ENCODE data around the gene PXDN. TPM values are rescaled to one million over a fixed set of nuclear protein-coding genes. Genes with fewer than 3 reads are reported as not detected.

Gene PXDN
- total RNA-seq, 4 donors from 2014 or later = 9.0 to 46.2 (median 18.5) TPM

GRCh38 chr2:1599301-1600085, 144.8 kb downstream of the PXDN start:
- no peak for DNase-seq
- intact Hi-C loops (cut with DNase I; ENCODE audit: low total_unique reads) = no loop called here
- no peaks in the 10 kb centered on the region for H3K4me1 ChIP-seq
- WGBS, 2 donors (ENCODE audit: low coverage in 1 of 2) = 77 to 85% methylated on average over 7 to 17 of the region's 17 CpGs
- no peaks in the 10 kb centered on the region for H3K9me3 ChIP-seq
- H3K4me3 ChIP-seq = no peak overlapping the region
- H3K27me3 ChIP-seq = no peaks in the 10 kb centered on the region
- H3K36me3 ChIP-seq = no peaks in the 10 kb centered on the region
- TF ChIP-seq, protein P1, sequence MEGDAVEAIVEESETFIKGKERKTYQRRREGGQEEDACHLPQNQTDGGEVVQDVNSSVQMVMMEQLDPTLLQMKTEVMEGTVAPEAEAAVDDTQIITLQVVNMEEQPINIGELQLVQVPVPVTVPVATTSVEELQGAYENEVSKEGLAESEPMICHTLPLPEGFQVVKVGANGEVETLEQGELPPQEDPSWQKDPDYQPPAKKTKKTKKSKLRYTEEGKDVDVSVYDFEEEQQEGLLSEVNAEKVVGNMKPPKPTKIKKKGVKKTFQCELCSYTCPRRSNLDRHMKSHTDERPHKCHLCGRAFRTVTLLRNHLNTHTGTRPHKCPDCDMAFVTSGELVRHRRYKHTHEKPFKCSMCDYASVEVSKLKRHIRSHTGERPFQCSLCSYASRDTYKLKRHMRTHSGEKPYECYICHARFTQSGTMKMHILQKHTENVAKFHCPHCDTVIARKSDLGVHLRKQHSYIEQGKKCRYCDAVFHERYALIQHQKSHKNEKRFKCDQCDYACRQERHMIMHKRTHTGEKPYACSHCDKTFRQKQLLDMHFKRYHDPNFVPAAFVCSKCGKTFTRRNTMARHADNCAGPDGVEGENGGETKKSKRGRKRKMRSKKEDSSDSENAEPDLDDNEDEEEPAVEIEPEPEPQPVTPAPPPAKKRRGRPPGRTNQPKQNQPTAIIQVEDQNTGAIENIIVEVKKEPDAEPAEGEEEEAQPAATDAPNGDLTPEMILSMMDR (IDR thresholded peaks at IDR 0.05) = no peak
- TF ChIP-seq EP300 (IDR thresholded peaks at IDR 0.05; ENCODE audit: low read depth) = no peak
- no peak for TF ChIP-seq POLR2A (IDR thresholded peaks at IDR 0.05)
- TF ChIP-seq POLR2AphosphoS5 (IDR thresholded peaks at IDR 0.05) = no peak
- in situ Hi-C loops (cut with MboI; ENCODE audit: low pct_ligation_motif_present in 1 of 4, low pct_unique_long_range_greater_than_20kb in 1 of 4, low sequenced_read_pairs in 3 of 4) = loop anchor here (10.0 to 25.0 kb wide), 3 partner anchors 138 to 163 kb away; partner anchors contain the start of gene PXDN (in 3 of the 4)
- H3K27ac ChIP-seq = peak overlapping the region in 2 of 4 donors; percentile 8 to 24

DNA sequence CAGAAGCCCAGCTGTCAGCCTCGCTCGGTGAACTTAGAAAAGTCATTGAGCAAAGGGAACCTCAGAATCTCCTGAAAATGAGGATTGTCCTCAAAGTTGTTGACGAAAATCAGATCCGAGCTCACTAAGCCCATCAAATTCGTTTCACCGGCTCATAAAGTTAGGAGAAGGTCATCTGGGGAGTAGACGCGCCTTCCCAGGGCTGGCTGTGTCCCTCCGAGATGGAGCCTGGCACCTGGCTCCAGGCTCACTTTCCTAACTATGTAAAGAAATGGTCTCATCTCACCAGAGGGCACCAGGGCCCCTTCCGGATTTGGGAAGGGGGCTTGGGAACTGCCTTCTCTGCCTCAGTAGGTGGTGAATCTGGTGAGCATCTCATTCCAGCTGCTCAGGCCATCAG, 145.5 kb downstream of the PXDN start:
- Histone ChIP-seq H3K4me3 (no peak overlapping the region), H3K27me3 (no peaks in the 10 kb centered on the region), H3K4me1 (peaks cover 0 to under 1% (median under 1%) of the 10 kb centered on the region in 4 donors), H3K36me3 (no peaks in the 10 kb centered on the region), H3K9me3 (no peaks in the 10 kb centered on the region), H3K27ac (no peak overlapping the region)
- no peak for DNase-seq
- intact Hi-C loops (cut with DNase I; ENCODE audit: low total_unique reads) (no loop called here), in situ Hi-C loops (cut with MboI; ENCODE audit: low pct_ligation_motif_present in 1 of 4, low pct_unique_long_range_greater_than_20kb in 1 of 4, low sequenced_read_pairs in 3 of 4) (loop anchor here (10.0 to 25.0 kb wide), 3 partner anchors 139 to 164 kb away; partner anchors contain the start of gene PXDN (in 3 of the 4))
- 90% methylated on average over 10 of the region's 10 CpGs; no CpG with 5 or more reads in 1 of the 2 donors for WGBS, 2 donors (ENCODE audit: low coverage in 1 of 2)
- no peak for TF ChIP-seq POLR2AphosphoS5 (IDR thresholded peaks at IDR 0.05)
- TF ChIP-seq, protein P1 (IDR thresholded peaks at IDR 0.05) = no peak
- TF ChIP-seq POLR2A (IDR thresholded peaks at IDR 0.05) = no peak
- TF ChIP-seq EP300 (IDR thresholded peaks at IDR 0.05; ENCODE audit: low read depth) = no peak

- H3K4me1 ChIP-seq = peaks cover 0 to 7% (median 3%) of the 10 kb centered on the region in 4 donors
- no peak overlapping the region for H3K27ac ChIP-seq
- H3K27me3 ChIP-seq = no peaks in the 10 kb centered on the region
- in situ Hi-C loops (cut with MboI; ENCODE audit: low pct_ligation_motif_present in 1 of 4, low pct_unique_long_range_greater_than_20kb in 1 of 4, low sequenced_read_pairs in 3 of 4) = loop anchor here (10.0 to 25.0 kb wide), 3 partner anchors 139 to 164 kb away; partner anchors contain the start of gene PXDN (in 3 of the 4)
- no peaks in the 10 kb centered on the region for H3K36me3 ChIP-seq
- H3K9me3 ChIP-seq = no peaks in the 10 kb centered on the region
- H3K4me3 ChIP-seq = no peak overlapping the region
- WGBS, 2 donors (ENCODE audit: low coverage in 1 of 2) = 84 to 87% methylated on average over 5 to 20 of the region's 20 CpGs
- intact Hi-C loops (cut with DNase I; ENCODE audit: low total_unique reads) = no loop called here
- DNase-seq = no peak
- TF ChIP-seq POLR2A (IDR thresholded peaks at IDR 0.05) = no peak
- no peak for TF ChIP-seq EP300 (IDR thresholded peaks at IDR 0.05; ENCODE audit: low read depth)
- TF ChIP-seq, protein P1 (IDR thresholded peaks at IDR 0.05) = no peak
- no peak for TF ChIP-seq POLR2AphosphoS5 (IDR thresholded peaks at IDR 0.05)
Observed at GRCh38 chr2:1598041-1598710, 146.1 kb downstream of the PXDN start.

DNA sequence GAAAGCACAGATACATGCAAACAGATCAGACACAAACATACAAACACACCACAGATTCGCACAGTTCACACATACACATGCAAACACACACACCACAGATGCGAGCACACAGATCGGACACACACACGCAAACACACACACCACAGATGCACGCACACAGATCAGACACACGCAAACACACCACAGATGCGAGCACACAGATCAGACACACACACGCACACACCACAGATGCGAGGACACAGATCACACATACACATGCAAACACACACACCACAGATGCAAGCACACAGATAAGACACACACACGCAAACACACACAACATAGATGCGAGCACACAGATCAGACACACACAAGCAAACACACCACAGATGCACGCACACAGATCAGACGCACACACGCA, 149.0 kb downstream of the PXDN start:
- H3K4me3 ChIP-seq = no peak overlapping the region
- 87 to 93% methylated on average over 9 to 14 of the region's 14 CpGs for WGBS, 2 donors (ENCODE audit: low coverage in 1 of 2)
- in situ Hi-C loops (cut with MboI; ENCODE audit: low pct_ligation_motif_present in 1 of 4, low pct_unique_long_range_greater_than_20kb in 1 of 4, low sequenced_read_pairs in 3 of 4) = loop anchor here (10.0 to 25.0 kb wide), 3 partner anchors 142 to 167 kb away; partner anchors contain the start of gene PXDN (in 3 of the 4)
- intact Hi-C loops (cut with DNase I; ENCODE audit: low total_unique reads) = no loop called here
- peaks cover 0 to 15% (median 9%) of the 10 kb centered on the region in 4 donors for H3K4me1 ChIP-seq
- DNase-seq = no peak
- no peaks in the 10 kb centered on the region for H3K36me3 ChIP-seq
- H3K27ac ChIP-seq = no peak overlapping the region
- H3K27me3 ChIP-seq = no peaks in the 10 kb centered on the region
- TF ChIP-seq EP300 (IDR thresholded peaks at IDR 0.05; ENCODE audit: low read depth) = no peak
- TF ChIP-seq, protein P1 (IDR thresholded peaks at IDR 0.05) = no peak
- TF ChIP-seq POLR2A (IDR thresholded peaks at IDR 0.05) = no peak
- no peak for TF ChIP-seq POLR2AphosphoS5 (IDR thresholded peaks at IDR 0.05)
- no peaks in the 10 kb centered on the region for H3K9me3 ChIP-seq
